ENCODE results near the gene SLC6A17. TPM values are rescaled to one million over a fixed set of nuclear protein-coding genes. Genes with fewer than 3 reads are reported as not detected.

SLC6A17 gene
- total RNA-seq, 4 donors from 2014 or later, result 0.42 to 1.8 (median 0.57) TPM

DNA sequence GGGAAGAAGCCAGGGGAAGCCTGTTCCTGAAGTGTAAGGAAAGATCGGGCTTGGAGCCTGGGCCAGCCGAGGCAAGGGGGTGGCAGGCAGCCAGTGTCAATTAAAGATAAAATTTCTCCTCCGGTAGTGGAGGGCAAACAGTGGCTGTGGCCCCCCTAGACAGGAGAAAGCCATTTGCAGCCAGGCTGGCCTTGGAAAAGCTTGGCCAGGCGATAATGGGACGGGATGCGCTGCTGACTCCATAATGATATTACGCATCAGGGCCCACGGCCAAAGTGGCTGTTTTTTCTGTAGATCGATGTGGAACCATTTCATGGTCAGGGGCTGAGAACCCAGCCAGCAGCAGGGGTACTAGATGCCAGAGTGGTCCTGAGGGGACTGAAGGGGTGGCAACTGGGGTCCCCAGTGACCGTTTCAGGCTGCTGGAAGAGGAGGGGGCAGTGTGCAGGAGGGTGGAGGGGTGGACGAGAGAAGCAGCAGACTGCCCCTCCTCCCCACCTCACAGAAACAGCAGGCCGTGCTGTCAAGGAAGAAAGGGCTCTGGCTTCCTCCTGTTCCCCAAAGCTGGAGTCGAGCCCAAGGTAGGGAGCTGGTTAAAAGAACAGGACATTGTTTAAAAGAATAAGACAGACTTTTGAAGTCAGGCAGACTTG is 85.0 kb downstream of the SLC6A17 start:
- Histone ChIP-seq H3K9me3 (peaks cover 0 to 9% (median 4%) of the 10 kb centered on the region in 4 donors), H3K27ac (replicated peaks in 1 of 4) (peak overlapping the region in 1 of 4 donors; percentile 19), H3K4me3 (no peak overlapping the region), H3K36me3 (peaks cover 5 to 37% (median 30%) of the 10 kb centered on the region in 4 donors), H3K27me3 (no peaks in the 10 kb centered on the region), H3K4me1 (peaks cover 0 to 14% (median 8%) of the 10 kb centered on the region in 4 donors)
- intact Hi-C loops (cut with DNase I), result no loop called here
- WGBS, result 58% methylated on average over 13 of the region's 13 CpGs
- DNase-seq (ENCODE audit: extremely low spot score), result no peak
- TF ChIP-seq POLR2A (IDR thresholded peaks at IDR 0.05; ENCODE audit: low read depth), result no peak
- TF ChIP-seq, protein P1, sequence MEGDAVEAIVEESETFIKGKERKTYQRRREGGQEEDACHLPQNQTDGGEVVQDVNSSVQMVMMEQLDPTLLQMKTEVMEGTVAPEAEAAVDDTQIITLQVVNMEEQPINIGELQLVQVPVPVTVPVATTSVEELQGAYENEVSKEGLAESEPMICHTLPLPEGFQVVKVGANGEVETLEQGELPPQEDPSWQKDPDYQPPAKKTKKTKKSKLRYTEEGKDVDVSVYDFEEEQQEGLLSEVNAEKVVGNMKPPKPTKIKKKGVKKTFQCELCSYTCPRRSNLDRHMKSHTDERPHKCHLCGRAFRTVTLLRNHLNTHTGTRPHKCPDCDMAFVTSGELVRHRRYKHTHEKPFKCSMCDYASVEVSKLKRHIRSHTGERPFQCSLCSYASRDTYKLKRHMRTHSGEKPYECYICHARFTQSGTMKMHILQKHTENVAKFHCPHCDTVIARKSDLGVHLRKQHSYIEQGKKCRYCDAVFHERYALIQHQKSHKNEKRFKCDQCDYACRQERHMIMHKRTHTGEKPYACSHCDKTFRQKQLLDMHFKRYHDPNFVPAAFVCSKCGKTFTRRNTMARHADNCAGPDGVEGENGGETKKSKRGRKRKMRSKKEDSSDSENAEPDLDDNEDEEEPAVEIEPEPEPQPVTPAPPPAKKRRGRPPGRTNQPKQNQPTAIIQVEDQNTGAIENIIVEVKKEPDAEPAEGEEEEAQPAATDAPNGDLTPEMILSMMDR (IDR thresholded peaks at IDR 0.05), result no peak
- TF ChIP-seq POLR2AphosphoS5 (IDR thresholded peaks at IDR 0.05), result no peak
- TF ChIP-seq EP300 (IDR thresholded peaks at IDR 0.05), result no peak

DNA sequence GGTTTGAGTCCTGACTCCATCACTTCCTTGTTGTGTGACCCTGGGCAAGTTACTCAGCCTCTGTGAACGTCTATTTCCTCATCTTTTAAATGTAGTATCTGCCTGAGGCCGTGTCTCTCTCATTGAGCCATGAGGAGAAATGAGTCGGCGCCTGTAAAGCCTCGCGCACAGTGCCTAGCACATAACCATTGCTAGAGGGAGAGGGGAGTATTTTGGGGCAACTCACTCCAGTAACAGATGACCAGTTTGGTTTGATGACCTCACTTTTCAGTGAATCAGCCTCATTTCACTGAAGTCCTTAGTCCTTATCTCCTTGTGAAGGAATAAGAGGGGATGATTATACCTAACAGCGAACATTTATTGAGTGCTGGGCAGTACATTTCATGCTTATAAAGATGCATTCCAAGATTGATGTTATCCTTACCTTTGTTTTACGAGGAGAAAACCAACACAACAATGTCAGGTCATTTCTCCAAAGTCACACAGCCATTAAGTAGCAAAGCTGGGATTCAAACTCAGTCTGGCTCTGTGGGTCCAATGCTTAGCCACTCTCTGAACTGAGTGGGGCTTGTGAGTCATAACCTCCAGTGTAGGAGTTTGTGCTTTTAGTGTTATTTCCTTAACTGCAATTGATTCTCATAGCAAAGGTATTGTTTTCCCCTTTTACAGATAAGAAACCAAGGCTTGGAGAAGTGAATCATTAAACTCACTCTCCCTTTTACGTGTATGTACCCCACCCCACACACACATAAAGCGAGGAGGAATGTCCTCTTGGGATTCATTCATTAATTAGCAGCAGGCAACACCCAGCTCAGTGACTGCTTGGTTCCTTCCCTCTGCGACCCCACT is 85.8 kb downstream of the SLC6A17 start:
- Histone ChIP-seq H3K27ac (replicated peaks in 1 of 4) (no peak overlapping the region), H3K4me1 (peaks cover 0 to 14% (median 9%) of the 10 kb centered on the region in 4 donors), H3K27me3 (no peaks in the 10 kb centered on the region), H3K4me3 (no peak overlapping the region), H3K36me3 (peaks cover 5 to 30% (median 26%) of the 10 kb centered on the region in 4 donors), H3K9me3 (peaks cover 0 to 9% (median 4%) of the 10 kb centered on the region in 4 donors)
- intact Hi-C loops (cut with DNase I), result no loop called here
- no peak for DNase-seq (ENCODE audit: extremely low spot score)
- 71% methylated on average over 11 of the region's 11 CpGs for WGBS
- TF ChIP-seq POLR2AphosphoS5 (IDR thresholded peaks at IDR 0.05), result no peak
- no peak for TF ChIP-seq EP300 (IDR thresholded peaks at IDR 0.05)
- TF ChIP-seq, protein P1 (IDR thresholded peaks at IDR 0.05), result no peak
- no peak for TF ChIP-seq POLR2A (IDR thresholded peaks at IDR 0.05; ENCODE audit: low read depth)

DNA sequence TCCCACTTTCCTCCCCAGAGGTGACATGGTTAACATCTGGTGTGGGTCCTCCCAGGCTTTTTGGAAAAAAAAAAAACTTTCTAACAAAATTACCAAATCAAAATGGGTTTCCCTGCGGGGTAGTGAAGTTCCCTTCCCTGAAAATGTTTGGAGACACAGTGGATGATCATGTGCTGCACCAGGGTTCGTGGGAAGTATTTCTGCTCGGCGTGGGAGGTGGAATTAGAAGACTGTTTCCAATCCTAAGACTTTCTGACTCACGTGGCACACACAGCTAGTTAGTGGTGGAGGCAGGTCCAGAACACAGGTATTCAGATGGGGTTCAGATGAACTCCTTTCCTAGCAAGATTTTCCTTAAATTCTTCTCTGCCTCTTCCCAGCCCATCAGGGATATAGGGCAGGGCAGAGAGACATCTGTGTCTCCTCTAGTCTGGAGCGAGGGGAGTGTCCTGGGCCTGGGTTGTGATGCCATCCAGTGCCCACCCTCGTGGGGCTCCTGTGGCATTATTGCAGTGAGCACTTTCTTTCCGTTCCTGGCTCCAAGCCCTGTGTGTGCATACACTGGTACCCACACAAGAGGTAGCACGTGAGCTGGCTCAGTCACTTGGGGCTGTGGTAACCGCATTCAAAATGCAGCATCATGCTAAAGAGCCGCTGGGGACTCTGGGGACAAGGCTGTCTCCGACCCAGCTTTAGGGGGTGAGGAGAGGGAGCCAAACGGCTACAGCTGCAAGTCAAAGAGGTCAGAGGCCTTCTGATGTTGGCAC is 87.3 kb downstream of the SLC6A17 start:
- intact Hi-C loops (cut with DNase I), result no loop called here
- TF ChIP-seq, protein P1 (IDR thresholded peaks at IDR 0.05), result no peak
- no peak for TF ChIP-seq EP300 (IDR thresholded peaks at IDR 0.05)
- Histone ChIP-seq H3K36me3 (peaks cover under 1 to 16% (median 11%) of the 10 kb centered on the region in 4 donors), H3K27ac (replicated peaks in 1 of 4) (no peak overlapping the region), H3K4me3 (no peak overlapping the region), H3K27me3 (no peaks in the 10 kb centered on the region), H3K9me3 (peaks cover 0 to 8% (median 4%) of the 10 kb centered on the region in 4 donors), H3K4me1 (peaks cover 0 to 14% (median 9%) of the 10 kb centered on the region in 4 donors)
- DNase-seq (ENCODE audit: extremely low spot score), result no peak
- WGBS, result 73% methylated on average over 10 of the region's 13 CpGs

DNA sequence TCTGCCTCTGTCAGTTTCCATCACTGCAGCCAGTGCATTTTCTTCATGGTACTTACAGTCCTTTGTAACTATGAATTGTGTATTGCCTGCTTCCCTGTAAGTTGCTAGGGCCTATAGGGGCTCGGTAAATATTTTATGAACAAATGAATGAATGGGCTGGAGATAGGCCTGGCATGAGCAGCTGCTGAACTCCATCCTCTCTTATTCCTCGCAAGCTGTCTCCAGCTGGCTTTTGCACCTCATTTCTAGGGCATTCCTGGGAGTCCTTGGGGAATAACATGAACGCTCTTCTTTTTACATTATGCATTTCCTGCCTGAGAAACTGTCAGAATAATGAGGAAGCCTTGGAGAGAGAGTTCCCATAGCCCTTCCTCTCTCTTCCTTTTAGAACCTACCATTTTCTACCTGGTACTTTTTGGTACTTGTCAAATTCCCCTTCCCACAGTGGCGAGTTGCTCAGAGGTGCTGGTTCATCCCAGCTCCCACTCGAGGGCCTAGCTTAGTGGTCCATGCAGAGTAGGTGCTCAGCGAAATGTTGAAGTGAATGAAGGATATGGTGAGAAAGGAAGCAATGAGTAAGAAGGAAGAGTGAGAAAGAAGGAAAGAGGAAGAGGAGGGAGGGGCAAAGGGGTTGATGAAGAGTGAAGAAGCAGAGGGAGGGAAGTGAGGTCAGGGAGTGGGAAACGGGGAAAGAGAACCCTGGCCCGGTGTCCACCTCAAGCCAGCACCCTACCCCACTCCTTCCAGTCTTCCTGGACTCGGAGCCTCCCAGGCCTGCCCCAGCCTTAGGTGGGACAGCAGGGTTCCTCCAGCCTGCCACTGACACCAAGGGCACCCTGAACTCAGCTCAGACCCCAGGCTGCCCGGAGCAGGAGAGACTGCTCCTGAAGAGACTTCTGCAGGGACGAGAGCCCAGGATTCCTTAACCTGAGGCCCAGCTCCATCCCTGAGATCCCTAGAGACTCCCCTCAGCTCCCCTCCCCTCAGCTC is 89.4 kb downstream of the SLC6A17 start:
- intact Hi-C loops (cut with DNase I), result no loop called here
- Histone ChIP-seq H3K4me1 (peaks cover 0 to 19% (median 9%) of the 10 kb centered on the region in 4 donors), H3K27me3 (no peaks in the 10 kb centered on the region), H3K36me3 (peaks cover 0 to 5% (median 0%) of the 10 kb centered on the region in 4 donors), H3K4me3 (no peak overlapping the region), H3K27ac (replicated peaks in 1 of 4) (no peak overlapping the region), H3K9me3 (no peaks in the 10 kb centered on the region)
- DNase-seq (ENCODE audit: extremely low spot score), result no peak
- TF ChIP-seq EP300 (IDR thresholded peaks at IDR 0.05), result no peak
- WGBS, result 70% methylated on average over 11 of the region's 11 CpGs

Measured in esophagus muscularis mucosa (tissue), 4 donors.